H9 (cell line): ENCODE data around the gene SMIM20. TPM values are rescaled to one million over a fixed set of nuclear protein-coding genes. Genes with fewer than 3 reads are reported as not detected.

Experiments used
- DNase-seq: peaks from one replicate; pipeline ENCODE4 v3.0.0-alpha.2; 2017
- H2AFZ ChIP-seq: one replicate; pipeline ENCODE4 v1.6.1; 2013; ENCODE audit warnings: mild to moderate bottlenecking, low read length, control low read depth, moderate library complexity
- H2AK5ac ChIP-seq: 2 replicates; pipeline ENCODE4 v1.6.1; 2013; ENCODE audit warnings: low read length, control low read depth, mixed read lengths; ENCODE audit not compliant: insufficient read length
- H2BK120ac ChIP-seq: one replicate; pipeline ENCODE4 v1.6.1; 2013; ENCODE audit warnings: low read depth, mild to moderate bottlenecking, low read length, control low read depth, inconsistent platforms; ENCODE audit not compliant: poor library complexity, severe bottlenecking
- H2BK12ac ChIP-seq: 2 replicates; pipeline ENCODE4 v1.6.1; 2013; ENCODE audit warnings: low read length, control low read depth, mixed read lengths, low read depth; ENCODE audit not compliant: insufficient read length
- H2BK15ac ChIP-seq: 2 replicates; pipeline ENCODE4 v1.6.1; 2013; ENCODE audit warnings: low read depth, low read length, control low read depth
- H2BK20ac ChIP-seq: one replicate; pipeline ENCODE4 v1.6.1; 2013; ENCODE audit warnings: low read depth, mild to moderate bottlenecking, low read length, control low read depth, inconsistent platforms; ENCODE audit not compliant: poor library complexity, severe bottlenecking
- H2BK5ac ChIP-seq: 2 replicates; pipeline ENCODE4 v1.6.1; 2013; ENCODE audit warnings: low read length, control low read depth, mixed read lengths; ENCODE audit not compliant: insufficient read length
- H3K14ac ChIP-seq: 2 replicates; pipeline ENCODE4 v1.6.1; 2013; ENCODE audit warnings: low read length, control low read depth; ENCODE audit not compliant: insufficient read depth
- H3K18ac ChIP-seq: 2 replicates; pipeline ENCODE4 v1.6.1; 2013; ENCODE audit warnings: low read depth, mild to moderate bottlenecking, mixed read lengths, low read length, control low read depth; ENCODE audit not compliant: insufficient read length
- H3K23ac ChIP-seq: 2 replicates; pipeline ENCODE4 v1.6.1; 2013; ENCODE audit warnings: low read length, control low read depth, mixed read lengths, low read depth; ENCODE audit not compliant: insufficient read length
- H3K23me2 ChIP-seq: 2 replicates; pipeline ENCODE4 v1.6.1; 2013; ENCODE audit warnings: low read depth, mild to moderate bottlenecking, mixed read lengths, low read length, control low read depth; ENCODE audit not compliant: insufficient read length, poor library complexity, severe bottlenecking
- H3K27ac ChIP-seq: 2 replicates; pipeline ENCODE4 v1.5.1; 2013; ENCODE audit warnings: low read length, control low read depth, mixed read lengths, low read depth; ENCODE audit not compliant: insufficient read length
- H3K27me3 ChIP-seq: 2 replicates; pipeline ENCODE4 v1.6.1; 2013; ENCODE audit warnings: low read length, control low read depth, inconsistent platforms; ENCODE audit not compliant: insufficient read depth
- H3K4ac ChIP-seq: 2 replicates; pipeline ENCODE4 v1.6.1; 2013; ENCODE audit warnings: low read depth, mild to moderate bottlenecking, control low read depth, inconsistent platforms, low read length, moderate library complexity
- H3K4me1 ChIP-seq: 2 replicates; pipeline ENCODE4 v1.6.1; 2013; ENCODE audit warnings: low read length, control low read depth, inconsistent platforms; ENCODE audit not compliant: insufficient read depth
- H3K4me2 ChIP-seq: 2 replicates; pipeline ENCODE4 v1.6.1; 2013; ENCODE audit warnings: low read length, control low read depth, mixed read lengths; ENCODE audit not compliant: insufficient read length, insufficient read depth
- H3K56ac ChIP-seq: 2 replicates; pipeline ENCODE4 v1.6.1; 2013; ENCODE audit warnings: low read depth, mild to moderate bottlenecking, mixed read lengths, low read length, control low read depth; ENCODE audit not compliant: insufficient read length
- H3K79me1 ChIP-seq: 2 replicates; pipeline ENCODE4 v1.6.1; 2013; ENCODE audit warnings: low read depth, mild to moderate bottlenecking, moderate library complexity, low read length, control low read depth, inconsistent platforms; ENCODE audit not compliant: insufficient read depth, poor library complexity, severe bottlenecking
- H3K79me2 ChIP-seq: 2 replicates; pipeline ENCODE4 v1.6.1; 2013; ENCODE audit warnings: low read length, control low read depth, inconsistent platforms; ENCODE audit not compliant: insufficient read depth
- H3K9ac ChIP-seq: 2 replicates; pipeline ENCODE4 v1.6.1; 2013; ENCODE audit warnings: low read length, control low read depth, mixed read lengths; ENCODE audit not compliant: insufficient read length; ENCODE audit errors: extremely low read depth
- H3K9me3 ChIP-seq: one replicate; pipeline ENCODE4 v1.6.1; 2013; ENCODE audit warnings: low read depth, low read length, inconsistent platforms; ENCODE audit not compliant: control insufficient read depth
- H3T11ph ChIP-seq: one replicate; pipeline ENCODE4 v1.6.1; 2013; ENCODE audit warnings: mild to moderate bottlenecking, low read length, control low read depth, inconsistent platforms
- H4K20me1 ChIP-seq: one replicate; pipeline ENCODE4 v1.6.1; 2013; ENCODE audit not compliant: control insufficient read depth, insufficient read length, insufficient read depth
- H4K5ac ChIP-seq: 2 replicates; pipeline ENCODE4 v1.6.1; 2013; ENCODE audit warnings: low read depth, mild to moderate bottlenecking, mixed read lengths, low read length, control low read depth; ENCODE audit not compliant: insufficient read length
- H4K8ac ChIP-seq: replicated peaks from 2 replicates; pipeline ENCODE4 v1.6.1; 2013; ENCODE audit warnings: low read length, control low read depth, mixed read lengths, low read depth; ENCODE audit not compliant: insufficient read length
- H4K91ac ChIP-seq: 2 replicates; pipeline ENCODE4 v1.6.1; 2013; ENCODE audit warnings: low read depth, mild to moderate bottlenecking, moderate library complexity, mixed read lengths, low read length, control low read depth; ENCODE audit not compliant: insufficient read length
- H3K27ac Mint-ChIP-seq, 3 experiments: 2 replicates in 2 of 3; 3 replicates in 1 of 3; pipeline ENCODE4 v1.8.0; 2020 to 2021; ENCODE audit warnings: mixed read lengths in 3 of 3, mild to moderate bottlenecking in 1 of 3, moderate library complexity in 1 of 3
- H3K27me3 Mint-ChIP-seq: 2 replicates; pipeline ENCODE4 v1.8.0; 2021; ENCODE audit warnings: low read depth, mild to moderate bottlenecking, moderate library complexity, mixed read lengths
- H3K36me3 Mint-ChIP-seq, 3 experiments: 2 replicates in 2 of 3; 3 replicates in 1 of 3; pipeline ENCODE4 v1.8.0; 2020 to 2021; ENCODE audit warnings: low read depth in 3 of 3, mixed read lengths in 3 of 3; ENCODE audit not compliant: insufficient read depth in 1 of 3
- H3K4me1 Mint-ChIP-seq, 2 experiments: 2 replicates each; pipeline ENCODE4 v1.8.0; 2020; ENCODE audit warnings: mixed read lengths in 2 of 2
- H3K4me3 Mint-ChIP-seq, 2 experiments: 2 replicates in 1 of 2; 3 replicates in 1 of 2; pipeline ENCODE4 v1.8.0; 2020 to 2021; ENCODE audit warnings: mild to moderate bottlenecking in 2 of 2, mixed read lengths in 2 of 2, moderate library complexity in 1 of 2
- H3K9me3 Mint-ChIP-seq, 2 experiments: 2 replicates in 1 of 2; 3 replicates in 1 of 2; pipeline ENCODE4 v1.8.0; 2020; ENCODE audit warnings: mild to moderate bottlenecking in 2 of 2, mixed read lengths in 2 of 2, moderate library complexity in 1 of 2
- CTCF ChIP-seq: fragments of 200-600 bp; sonication (generic); conservative IDR thresholded peaks from 3 replicates; pipeline ENCODE4 v1.8.0; 2021; ENCODE audit warnings: antibody characterized with exemption, mild to moderate bottlenecking
- WGBS: extraction: QIAGEN DNeasy Blood & Tissue Kit; methylation state at CpG from one replicate; pipeline ENCODE4 v1.1.7; 2013; ENCODE audit warnings: missing lambda C conversion rate, low lambda C conversion rate, mixed read lengths; ENCODE audit not compliant: insufficient read length; ENCODE audit errors: extremely low coverage; 5-methylcytosine and 5-hydroxymethylcytosine counted together
- total RNA-seq: library from RNA; stranded (reverse); gene quantifications from 2 replicates; pipeline ENCODE4 v1.2.1, GENCODE V29; 2021

SMIM20 gene
- total RNA-seq, 1 experiment from 2014 or later, result 40.2 TPM

DNA sequence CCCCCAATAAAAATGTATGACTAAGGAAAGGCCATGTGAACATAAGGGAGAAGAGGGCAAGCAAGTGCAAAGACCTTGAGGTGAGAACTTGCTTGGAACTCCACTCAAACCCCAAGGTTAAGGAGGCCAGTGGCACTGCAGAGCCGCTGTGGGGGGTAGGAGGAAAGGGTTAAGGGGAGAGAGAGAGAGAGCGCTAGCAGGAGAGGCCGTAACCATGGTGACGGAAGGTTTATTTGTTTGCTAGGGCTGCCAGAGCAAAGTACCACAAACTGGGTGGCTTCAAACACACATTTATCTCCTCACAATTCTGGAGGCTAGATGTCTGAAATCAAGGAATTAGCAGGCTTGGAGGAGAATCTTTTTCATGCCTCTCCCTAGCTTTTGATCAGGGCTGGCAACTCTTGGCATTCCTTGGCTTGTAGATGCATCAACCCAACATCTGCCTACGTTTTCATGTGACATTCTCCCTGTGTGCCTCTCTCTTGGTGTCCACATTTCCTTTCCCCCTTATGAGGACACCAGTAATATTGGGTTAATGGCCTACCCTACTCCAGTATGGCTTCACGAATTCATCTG, 35.2 kb downstream of the SMIM20 start:
- Histone ChIP-seq H3T11ph (no peak overlapping the region), H3K27me3 (no peaks in the 10 kb centered on the region), H3K4ac (no peak overlapping the region), H4K91ac (no peak overlapping the region), H2BK5ac (no peak overlapping the region), H4K5ac (no peak overlapping the region), H3K9me3 (no peaks in the 10 kb centered on the region), H3K23ac (no peak overlapping the region), H3K27ac (no peak overlapping the region), H4K8ac (no peak overlapping the region), H3K18ac (peak overlapping the region; percentile 87), H3K79me1 (no peaks in the 10 kb centered on the region), H2BK20ac (no peak overlapping the region), H3K79me2 (no peaks in the 10 kb centered on the region), H3K23me2 (no peaks in the 10 kb centered on the region), H2BK12ac (no peak overlapping the region), H2BK15ac (no peak overlapping the region), H3K56ac (no peak overlapping the region), H3K4me2 (no peak overlapping the region), H2AK5ac (no peak overlapping the region), H3K14ac (no peak overlapping the region; the same call in 1 of the 2 replicates), H2AFZ (no peak overlapping the region), H3K4me1 (peaks cover 6% of the 10 kb centered on the region; the same call in 1 of the 2 replicates), H2BK120ac (no peak overlapping the region), H3K9ac (no peak overlapping the region), H4K20me1 (no peaks in the 10 kb centered on the region)
- Mint-ChIP-seq H3K4me1 (peaks cover 47 to 54% of the 10 kb centered on the region in 2 experiments), H3K36me3 (no peaks in the 10 kb centered on the region), H3K4me3 (no peak overlapping the region), H3K9me3 (no peaks in the 10 kb centered on the region), H3K27me3 (peaks cover 11% of the 10 kb centered on the region), H3K27ac (no peak overlapping the region; a peak in 1 of 7 replicates)
- no CpG with 5 or more reads among the region's 6 CpGs for WGBS
- peak; percentile 70 for DNase-seq
- TF ChIP-seq CTCF, result no peak
